ENCODE measurements around the gene ALDH1L1.

ALDH1L1 gene

GRCh38 chr3:126197854-126198584 lies 17.6 kb upstream of the ALDH1L1 start:
- DNase-seq (ENCODE audit: low read depth): no peak
- TF ChIP-seq CTCF (conservative IDR thresholded peaks at IDR 0.05; ENCODE audit: low read depth, low read length): peak; percentile 96
- H3K4me3 ChIP-seq (ENCODE audit: low read length): no peak overlapping the region

- no peak overlapping the region for H3K4me3 ChIP-seq (ENCODE audit: low read length)
- no peak for TF ChIP-seq CTCF (conservative IDR thresholded peaks at IDR 0.05; ENCODE audit: low read depth, low read length)
- DNase-seq (ENCODE audit: low read depth): no peak
These were observed 17.0 kb upstream of the ALDH1L1 start for GRCh38 chr3:126197343-126197742.

- TF ChIP-seq CTCF (conservative IDR thresholded peaks at IDR 0.05; ENCODE audit: low read depth, low read length): no peak
- no peak overlapping the region for H3K4me3 ChIP-seq (ENCODE audit: low read length)
- no peak for DNase-seq (ENCODE audit: low read depth)
These were observed 14.4 kb upstream of the ALDH1L1 start for GRCh38 chr3:126194713-126195305.

- TF ChIP-seq CTCF (conservative IDR thresholded peaks at IDR 0.05; ENCODE audit: low read depth, low read length): no peak
- H3K4me3 ChIP-seq (ENCODE audit: low read length): no peak overlapping the region
- no peak for DNase-seq (ENCODE audit: low read depth)
These were observed 10.9 kb upstream of the ALDH1L1 start for GRCh38 chr3:126191246-126191645.

- H3K4me3 ChIP-seq (ENCODE audit: low read length): no peak overlapping the region
- TF ChIP-seq CTCF (conservative IDR thresholded peaks at IDR 0.05; ENCODE audit: low read depth, low read length): no peak
- DNase-seq (ENCODE audit: low read depth): no peak
These were observed 7.5 kb upstream of the ALDH1L1 start for GRCh38 chr3:126187920-126188319.

- no peak for TF ChIP-seq CTCF (conservative IDR thresholded peaks at IDR 0.05; ENCODE audit: low read depth, low read length)
- no peak for DNase-seq (ENCODE audit: low read depth)
- H3K4me3 ChIP-seq (ENCODE audit: low read length): no peak overlapping the region
These were observed 6.4 kb upstream of the ALDH1L1 start for GRCh38 chr3:126186749-126187148.

GRCh38 chr3:126186271-126186670 lies 5.9 kb upstream of the ALDH1L1 start:
- no peak for TF ChIP-seq CTCF (conservative IDR thresholded peaks at IDR 0.05; ENCODE audit: low read depth, low read length)
- no peak for DNase-seq (ENCODE audit: low read depth)
- H3K4me3 ChIP-seq (ENCODE audit: low read length): no peak overlapping the region

Data from retinal pigment epithelial cell (primary cell).